Astrocyte of the cerebellum (primary cell): ENCODE results near the gene DMRT1.

Experiments
- DNase-seq: peaks from one replicate; pipeline ENCODE4 v3.0.0-alpha.2; 2011; ENCODE audit warnings: low read depth
- H3K4me3 ChIP-seq: 2 replicates; pipeline ENCODE4 v1.5.1; 2011; ENCODE audit warnings: mild to moderate bottlenecking, low read depth, low read length, moderate library complexity
- CTCF ChIP-seq: IDR thresholded peaks from 2 replicates; pipeline ENCODE4 v1.5.1; 2012; ENCODE audit warnings: low read length, low read depth, moderate library complexity, mild to moderate bottlenecking; ENCODE audit errors: missing control alignments
- in situ Hi-C: cut with HindIII; loops from 2 replicates; pipeline ENCODE4 v1.10.0; 2017; ENCODE audit warnings: low sequenced_read_pairs

Gene DMRT1

GRCh38 chr9:880725-881124, 39.2 kb downstream of the DMRT1 start:
- in situ Hi-C loops, result no loop called here
- H3K4me3 ChIP-seq, result no peak overlapping the region
- no peak for TF ChIP-seq CTCF
- DNase-seq, result no peak

- H3K4me3 ChIP-seq, result no peak overlapping the region
- TF ChIP-seq CTCF, result no peak
- DNase-seq, result no peak
- in situ Hi-C loops, result no loop called here
Observed at GRCh38 chr9:882416-882924, 41.0 kb downstream of the DMRT1 start.

GRCh38 chr9:883011-883410, 41.5 kb downstream of the DMRT1 start:
- TF ChIP-seq CTCF, result no peak
- H3K4me3 ChIP-seq, result no peak overlapping the region
- in situ Hi-C loops, result no loop called here
- DNase-seq, result no peak

- no peak for TF ChIP-seq CTCF
- in situ Hi-C loops, result no loop called here
- no peak for DNase-seq
- no peak overlapping the region for H3K4me3 ChIP-seq
Observed at GRCh38 chr9:886886-887285, 45.4 kb downstream of the DMRT1 start.

GRCh38 chr9:892123-892522, 50.6 kb downstream of the DMRT1 start:
- H3K4me3 ChIP-seq, result no peak overlapping the region
- no peak for TF ChIP-seq CTCF
- DNase-seq, result no peak
- in situ Hi-C loops, result no loop called here

GRCh38 chr9:893115-893514, 51.6 kb downstream of the DMRT1 start:
- DNase-seq, result no peak
- TF ChIP-seq CTCF, result no peak

More at GRCh38 chr9:893115-893514, 51.6 kb downstream of the DMRT1 start:
- in situ Hi-C loops, result no loop called here
- H3K4me3 ChIP-seq, result no peak overlapping the region
